HepG2 (cell line): ENCODE results near the gene MBD3L2. TPM values are rescaled to one million over a fixed set of nuclear protein-coding genes. Genes with fewer than 3 reads are reported as not detected.
A peak's percentile ranks its signal among the peaks of the same experiment; 100 is the strongest.

Experiments used
- DNMT1 ChIP-seq: sonication (generic); formaldehyde crosslinking; IDR thresholded peaks from 2 replicates; pipeline ENCODE4 v1.5.1; 2020; ENCODE audit warnings: mild to moderate bottlenecking, missing genetic modification reagents
- FOXC1 ChIP-seq: sonication (generic); formaldehyde crosslinking; IDR thresholded peaks from 2 replicates; pipeline ENCODE4 v1.8.0; 2022; ENCODE audit warnings: mild to moderate bottlenecking, missing genetic modification reagents, borderline replicate concordance
- HHEX ChIP-seq: IDR thresholded peaks from 2 replicates; pipeline ENCODE4 v1.6.1; 2016; ENCODE audit warnings: control low read depth
- KLF12 ChIP-seq: sonication (generic); formaldehyde crosslinking; IDR thresholded peaks from 2 replicates; pipeline ENCODE4 v1.4.0; 2020; ENCODE audit warnings: missing genetic modification reagents, borderline replicate concordance
- KLF16 ChIP-seq, 2 experiments: sonication (generic) in 1 of 2; formaldehyde crosslinking in 1 of 2; IDR thresholded peaks; 2 replicates each; pipeline versions ENCODE4 v1.6.1 to v1.8.0; 2016 to 2023; ENCODE audit warnings: missing genetic modification reagents in 2 of 2, missing compliant biosample characterization in 1 of 2
- MIXL1 ChIP-seq: IDR thresholded peaks from 2 replicates; pipeline ENCODE4 v1.6.1; 2016
- SETDB1 ChIP-seq: sonication (generic); formaldehyde crosslinking; IDR thresholded peaks from 2 replicates; pipeline ENCODE4 v1.5.1; 2020; ENCODE audit warnings: missing genetic modification reagents, mild to moderate bottlenecking, borderline replicate concordance
- SOX13 ChIP-seq, 3 experiments: fragments of 450-650 bp in 1 of 3; sonication (generic) in 1 of 3; formaldehyde crosslinking in 1 of 3; IDR thresholded peaks in 2 of 3; conservative IDR thresholded peaks in 1 of 3; 2 replicates each; pipeline versions ENCODE4 v1.5.0 to v1.6.1; 2016 to 2020; ENCODE audit warnings: antibody characterized with exemption in 1 of 3, mild to moderate bottlenecking in 1 of 3, missing compliant biosample characterization in 1 of 3, missing genetic modification reagents in 1 of 3, moderate library complexity in 1 of 3
- TRIM24 ChIP-seq: sonication (generic); formaldehyde crosslinking; IDR thresholded peaks from 2 replicates; pipeline ENCODE4 v1.8.0; 2022; ENCODE audit warnings: mild to moderate bottlenecking, missing genetic modification reagents
- ZC3H4 ChIP-seq: sonication (generic); formaldehyde crosslinking; IDR thresholded peaks from 2 replicates; pipeline ENCODE4 v1.4.0; 2020; ENCODE audit warnings: missing genetic modification reagents, borderline replicate concordance
- ZNF225 ChIP-seq: sonication (generic); formaldehyde crosslinking; IDR thresholded peaks from 2 replicates; pipeline ENCODE4 v1.4.0; 2020; ENCODE audit warnings: mild to moderate bottlenecking, missing genetic modification reagents
- ZNF256 ChIP-seq: sonication (generic); formaldehyde crosslinking; conservative IDR thresholded peaks from 2 replicates; pipeline ENCODE4 v1.4.0; 2020; ENCODE audit warnings: missing genetic modification reagents
- ZNF326 ChIP-seq: sonication (generic); formaldehyde crosslinking; IDR thresholded peaks from 2 replicates; pipeline ENCODE4 v1.4.0; 2020; ENCODE audit warnings: missing genetic modification reagents, borderline replicate concordance
- ZNF510 ChIP-seq: sonication (generic); formaldehyde crosslinking; IDR thresholded peaks from 2 replicates; pipeline ENCODE4 v1.4.0; 2020; ENCODE audit warnings: low read depth, mild to moderate bottlenecking, missing genetic modification reagents
- ZNF761 ChIP-seq: sonication (generic); formaldehyde crosslinking; conservative IDR thresholded peaks from 2 replicates; pipeline ENCODE4 v1.4.0; 2020; ENCODE audit warnings: mild to moderate bottlenecking, missing genetic modification reagents
- polyA plus RNA-seq, 8 experiments: library from polyadenylated mRNA; depleted of rRNA in 3 of 8; stranded (reverse) in 7 of 8; unstranded in 1 of 8; fragments of >200 nt; fragmentation: Illumina TruSeq in 4 of 8; extraction: Trizol in 4 of 8; gene quantifications; 2 replicates each; pipeline versions ENCODE4 v1.2.1 to v1.2.3, GENCODE V29; 2011 to 2016; ENCODE audit warnings: low read depth in 4 of 8, missing spikeins in 1 of 8, mixed read lengths in 1 of 8; ENCODE audit not compliant: insufficient read depth in 1 of 8
- total RNA-seq, 5 experiments: library from RNA; depleted of rRNA; stranded (reverse); fragments of >200 nt; fragmentation: Illumina TruSeq; extraction: Trizol; gene quantifications; 2 replicates each; pipeline ENCODE4 v1.2.3, GENCODE V29; 2016; ENCODE audit warnings: low read depth in 1 of 5
- TF ChIP-seq, protein P1 (sequence below), 2 experiments: sonication (generic) in 1 of 2; formaldehyde crosslinking in 1 of 2; IDR thresholded peaks; 2 replicates each; pipeline versions ENCODE4 v1.5.1 to v1.6.1; 2011 to 2020; ENCODE audit warnings: borderline replicate concordance in 1 of 2, low read depth in 1 of 2, low read length in 1 of 2, mild to moderate bottlenecking in 1 of 2, missing genetic modification reagents in 1 of 2, moderate library complexity in 1 of 2
- TF ChIP-seq, protein P2 (sequence below): sonication (generic); formaldehyde crosslinking; IDR thresholded peaks from 2 replicates; pipeline ENCODE4 v1.4.0; 2020; ENCODE audit warnings: missing genetic modification reagents
- TF ChIP-seq, protein P3 (sequence below): IDR thresholded peaks from 2 replicates; pipeline ENCODE4 v1.6.1; 2016; ENCODE audit warnings: missing compliant biosample characterization, missing genetic modification reagents, borderline replicate concordance
- TF ChIP-seq, protein P4 (sequence below): sonication (generic); formaldehyde crosslinking; IDR thresholded peaks from 2 replicates; pipeline ENCODE4 v1.5.0; 2020; ENCODE audit warnings: missing genetic modification reagents, mild to moderate bottlenecking, borderline replicate concordance
- TF ChIP-seq, protein P5 (sequence below): sonication (generic); formaldehyde crosslinking; IDR thresholded peaks from 2 replicates; pipeline ENCODE4 v1.8.0; 2022; ENCODE audit warnings: missing genetic modification reagents, mild to moderate bottlenecking, inconsistent platforms, borderline replicate concordance

MBD3L2 gene
- total and polyA plus RNA-seq, 2 of the 13 experiments (the other 11 are each of a cell fraction or from before 2014, with no cell fraction given): not detected

DNA sequence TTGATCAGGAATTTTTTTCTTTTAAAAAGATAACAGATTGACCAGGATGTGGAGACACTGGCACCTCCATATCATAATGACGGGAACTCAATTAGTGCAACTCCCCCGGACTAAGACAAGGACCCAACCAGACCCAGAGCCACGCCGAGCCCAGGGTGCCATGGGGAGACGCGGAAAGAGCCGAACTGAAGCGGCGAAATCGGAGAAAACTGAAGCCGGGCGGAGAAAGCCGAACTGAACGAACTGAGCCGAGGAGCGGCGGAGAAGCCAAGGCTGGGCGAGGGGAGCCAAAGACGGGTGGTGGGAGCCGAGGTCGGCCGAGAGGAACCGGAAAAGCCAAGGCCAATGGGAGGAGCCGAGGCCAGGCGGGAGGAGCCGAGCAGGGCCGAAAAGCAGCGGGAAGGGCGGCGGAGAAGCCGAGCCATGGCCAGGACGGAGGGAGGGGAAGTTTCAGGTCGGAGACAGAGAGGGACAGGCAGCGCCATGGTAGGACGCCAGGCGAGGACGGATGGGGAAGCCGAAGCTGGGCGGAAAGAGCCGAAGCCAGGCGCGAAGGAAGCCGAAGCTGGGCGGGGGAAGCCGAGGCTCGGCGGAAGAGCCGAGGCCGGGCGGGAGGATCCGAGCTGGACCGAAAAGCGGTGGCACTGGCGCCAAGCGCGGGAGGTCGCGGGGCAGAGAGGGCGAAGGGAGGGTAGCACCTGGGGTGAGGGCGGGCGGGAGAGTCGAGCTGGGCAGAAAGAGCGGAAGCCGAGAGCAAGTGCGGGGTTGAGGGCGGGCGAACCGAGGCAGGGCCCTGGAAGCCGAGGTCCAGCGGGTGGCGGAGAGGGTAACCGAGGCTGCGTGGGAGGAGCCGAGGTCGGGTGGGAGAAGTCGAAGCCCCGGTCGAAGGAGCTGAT, 49.8 kb downstream of the MBD3L2 start (continued):
- TF ChIP-seq SETDB1 (CRISPR knock-in tag) (no peak), DNMT1 (CRISPR knock-in tag) (0 out of 2 replicates have a peak, but pooled peaks have one; percentile 25), TRIM24 (no peak), ZNF225 (CRISPR knock-in tag) (0 out of 2 replicates have a peak, but pooled peaks have one; percentile 37), SOX13 (IDR thresholded peaks at IDR 0.05) (no peak), SOX13 (CRISPR knock-in tag; conservative IDR thresholded peaks at IDR 0.05 in 1 of 2, IDR thresholded peaks at IDR 0.05 in 1 of 2) (0 out of 4 replicates have a peak, but pooled peaks of 1 of the 2 experiments have one; percentile 21), ZNF510 (CRISPR knock-in tag) (no peak), ZNF256 (no peak), FOXC1 (CRISPR knock-in tag) (no peak), MIXL1 (no peak), HHEX (CRISPR knock-in tag) (no peak), KLF12 (CRISPR knock-in tag) (no peak), ZNF326 (CRISPR knock-in tag) (no peak), KLF16 (CRISPR knock-in tag; IDR thresholded peaks at IDR 0.05) (peak in 1 of 2 experiments; percentile 43; a peak in 1 of 4 replicates), ZC3H4 (CRISPR knock-in tag) (no peak), ZNF761 (CRISPR knock-in tag) (no peak)
- TF ChIP-seq, protein P1, sequence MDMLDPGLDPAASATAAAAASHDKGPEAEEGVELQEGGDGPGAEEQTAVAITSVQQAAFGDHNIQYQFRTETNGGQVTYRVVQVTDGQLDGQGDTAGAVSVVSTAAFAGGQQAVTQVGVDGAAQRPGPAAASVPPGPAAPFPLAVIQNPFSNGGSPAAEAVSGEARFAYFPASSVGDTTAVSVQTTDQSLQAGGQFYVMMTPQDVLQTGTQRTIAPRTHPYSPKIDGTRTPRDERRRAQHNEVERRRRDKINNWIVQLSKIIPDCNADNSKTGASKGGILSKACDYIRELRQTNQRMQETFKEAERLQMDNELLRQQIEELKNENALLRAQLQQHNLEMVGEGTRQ (IDR thresholded peaks at IDR 0.05; ENCODE audit: low read depth, low read length): no peak
- TF ChIP-seq, protein P1 (CRISPR knock-in tag; IDR thresholded peaks at IDR 0.05; ENCODE audit: borderline replicate concordance): no peak
- TF ChIP-seq, protein P2, sequence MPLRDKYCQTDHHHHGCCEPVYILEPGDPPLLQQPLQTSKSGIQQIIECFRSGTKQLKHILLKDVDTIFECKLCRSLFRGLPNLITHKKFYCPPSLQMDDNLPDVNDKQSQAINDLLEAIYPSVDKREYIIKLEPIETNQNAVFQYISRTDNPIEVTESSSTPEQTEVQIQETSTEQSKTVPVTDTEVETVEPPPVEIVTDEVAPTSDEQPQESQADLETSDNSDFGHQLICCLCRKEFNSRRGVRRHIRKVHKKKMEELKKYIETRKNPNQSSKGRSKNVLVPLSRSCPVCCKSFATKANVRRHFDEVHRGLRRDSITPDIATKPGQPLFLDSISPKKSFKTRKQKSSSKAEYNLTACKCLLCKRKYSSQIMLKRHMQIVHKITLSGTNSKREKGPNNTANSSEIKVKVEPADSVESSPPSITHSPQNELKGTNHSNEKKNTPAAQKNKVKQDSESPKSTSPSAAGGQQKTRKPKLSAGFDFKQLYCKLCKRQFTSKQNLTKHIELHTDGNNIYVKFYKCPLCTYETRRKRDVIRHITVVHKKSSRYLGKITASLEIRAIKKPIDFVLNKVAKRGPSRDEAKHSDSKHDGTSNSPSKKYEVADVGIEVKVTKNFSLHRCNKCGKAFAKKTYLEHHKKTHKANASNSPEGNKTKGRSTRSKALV (CRISPR knock-in tag): no peak; the same call in 1 of the 2 replicates
- TF ChIP-seq, protein P3, sequence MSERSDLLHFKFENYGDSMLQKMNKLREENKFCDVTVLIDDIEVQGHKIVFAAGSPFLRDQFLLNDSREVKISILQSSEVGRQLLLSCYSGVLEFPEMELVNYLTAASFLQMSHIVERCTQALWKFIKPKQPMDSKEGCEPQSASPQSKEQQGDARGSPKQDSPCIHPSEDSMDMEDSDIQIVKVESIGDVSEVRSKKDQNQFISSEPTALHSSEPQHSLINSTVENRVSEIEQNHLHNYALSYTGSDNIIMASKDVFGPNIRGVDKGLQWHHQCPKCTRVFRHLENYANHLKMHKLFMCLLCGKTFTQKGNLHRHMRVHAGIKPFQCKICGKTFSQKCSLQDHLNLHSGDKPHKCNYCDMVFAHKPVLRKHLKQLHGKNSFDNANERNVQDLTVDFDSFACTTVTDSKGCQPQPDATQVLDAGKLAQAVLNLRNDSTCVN (CRISPR knock-in tag): no peak
- TF ChIP-seq, protein P4, sequence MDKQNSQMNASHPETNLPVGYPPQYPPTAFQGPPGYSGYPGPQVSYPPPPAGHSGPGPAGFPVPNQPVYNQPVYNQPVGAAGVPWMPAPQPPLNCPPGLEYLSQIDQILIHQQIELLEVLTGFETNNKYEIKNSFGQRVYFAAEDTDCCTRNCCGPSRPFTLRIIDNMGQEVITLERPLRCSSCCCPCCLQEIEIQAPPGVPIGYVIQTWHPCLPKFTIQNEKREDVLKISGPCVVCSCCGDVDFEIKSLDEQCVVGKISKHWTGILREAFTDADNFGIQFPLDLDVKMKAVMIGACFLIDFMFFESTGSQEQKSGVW: no peak
- TF ChIP-seq, protein P5, sequence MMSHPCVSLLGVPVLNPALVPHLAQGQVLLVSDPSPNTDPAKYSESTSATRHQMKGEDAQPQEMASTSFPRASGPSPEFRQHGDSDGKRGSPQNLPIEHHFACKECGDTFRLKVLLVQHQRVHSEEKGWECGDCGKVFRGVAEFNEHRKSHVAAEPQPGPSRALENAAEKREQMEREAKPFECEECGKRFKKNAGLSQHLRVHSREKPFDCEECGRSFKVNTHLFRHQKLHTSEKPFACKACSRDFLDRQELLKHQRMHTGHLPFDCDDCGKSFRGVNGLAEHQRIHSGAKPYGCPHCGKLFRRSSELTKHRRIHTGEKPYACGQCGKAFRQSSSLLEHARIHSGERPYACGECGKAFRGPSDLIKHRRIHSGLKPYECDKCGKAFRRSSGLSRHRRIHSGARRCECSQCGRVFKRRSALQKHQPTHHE (CRISPR knock-in tag): no peak; the same call in 1 of the 2 replicates
